ENCODE data around the gene ZBTB16.

DNA sequence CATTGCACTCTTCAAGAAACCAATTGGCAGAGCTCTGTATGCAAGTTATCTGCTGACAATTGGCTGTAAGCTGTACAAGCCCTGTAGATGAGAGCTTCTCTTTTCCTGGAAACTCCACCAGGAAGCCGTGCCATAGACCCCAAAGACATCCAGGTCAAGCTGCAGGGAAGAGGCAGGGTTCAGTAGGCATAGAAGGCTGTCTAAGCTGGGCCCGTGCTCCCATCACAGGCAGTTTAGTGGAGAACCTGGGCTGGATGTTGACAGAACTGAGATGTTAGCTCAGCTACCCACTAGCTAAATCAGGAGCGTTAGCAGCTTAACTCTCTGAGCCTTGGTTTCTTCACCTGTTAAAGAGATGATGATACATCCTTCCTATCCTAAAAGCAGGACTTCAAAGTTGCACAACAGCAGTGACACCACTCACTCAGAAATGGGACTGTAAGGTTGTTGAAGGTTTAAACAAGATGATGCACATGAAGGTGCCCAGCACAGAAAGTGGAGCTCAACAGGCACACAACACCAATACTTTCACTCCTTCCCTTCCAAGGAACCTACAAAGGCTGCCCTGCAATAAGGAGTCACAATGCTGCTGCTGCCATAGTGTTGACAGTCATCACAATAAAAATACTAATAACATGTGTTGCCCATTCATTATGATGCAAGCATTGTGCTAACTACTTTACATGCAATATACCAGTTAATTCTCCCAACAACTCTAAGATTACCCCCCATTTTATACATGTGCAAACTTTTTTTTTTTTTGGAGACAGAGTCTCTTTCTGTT is 115.4 kb downstream of the ZBTB16 start:
- TF ChIP-seq POLR2AphosphoS5 (IDR thresholded peaks at IDR 0.05; ENCODE audit: borderline replicate concordance, low read depth, low read length) (no peak), EZH2 (IDR thresholded peaks at IDR 0.05) (no peak), FOXP2 (optimal IDR thresholded peaks at IDR 0.05; ENCODE audit: control extremely low read depth, extremely low read length, insufficient read depth) (no peak)
